Subcutaneous adipose tissue (tissue), 4 donors: Measurements from ENCODE around the gene TLE4. TPM values are rescaled to one million over a fixed set of nuclear protein-coding genes. Genes with fewer than 3 reads are reported as not detected.

Experiments used
- total RNA-seq, 4 donors: library from RNA; depleted of rRNA; stranded (reverse); fragments of >200 nt; gene quantifications; one replicate each; pipeline ENCODE4 v1.1.0, GENCODE V29; 2016
- TF ChIP-seq, protein P1 (sequence below): fragments of 450-650 bp; IDR thresholded peaks from one replicate; pipeline ENCODE4 v1.5.1; 2016; ENCODE audit warnings: low read depth, mild to moderate bottlenecking, control low read depth, antibody characterized with exemption, moderate library complexity

The TLE4 gene
- total RNA-seq, 4 donors from 2014 or later, result 16.5 to 25.2 (median 21.2) TPM

- TF ChIP-seq, protein P1, sequence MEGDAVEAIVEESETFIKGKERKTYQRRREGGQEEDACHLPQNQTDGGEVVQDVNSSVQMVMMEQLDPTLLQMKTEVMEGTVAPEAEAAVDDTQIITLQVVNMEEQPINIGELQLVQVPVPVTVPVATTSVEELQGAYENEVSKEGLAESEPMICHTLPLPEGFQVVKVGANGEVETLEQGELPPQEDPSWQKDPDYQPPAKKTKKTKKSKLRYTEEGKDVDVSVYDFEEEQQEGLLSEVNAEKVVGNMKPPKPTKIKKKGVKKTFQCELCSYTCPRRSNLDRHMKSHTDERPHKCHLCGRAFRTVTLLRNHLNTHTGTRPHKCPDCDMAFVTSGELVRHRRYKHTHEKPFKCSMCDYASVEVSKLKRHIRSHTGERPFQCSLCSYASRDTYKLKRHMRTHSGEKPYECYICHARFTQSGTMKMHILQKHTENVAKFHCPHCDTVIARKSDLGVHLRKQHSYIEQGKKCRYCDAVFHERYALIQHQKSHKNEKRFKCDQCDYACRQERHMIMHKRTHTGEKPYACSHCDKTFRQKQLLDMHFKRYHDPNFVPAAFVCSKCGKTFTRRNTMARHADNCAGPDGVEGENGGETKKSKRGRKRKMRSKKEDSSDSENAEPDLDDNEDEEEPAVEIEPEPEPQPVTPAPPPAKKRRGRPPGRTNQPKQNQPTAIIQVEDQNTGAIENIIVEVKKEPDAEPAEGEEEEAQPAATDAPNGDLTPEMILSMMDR, result no peak
These were observed 92.1 kb downstream of the TLE4 start for GRCh38 chr9:79663878-79664277.

GRCh38 chr9:79664375-79664831 lies 92.6 kb downstream of the TLE4 start:
- TF ChIP-seq, protein P1, result no peak

DNA sequence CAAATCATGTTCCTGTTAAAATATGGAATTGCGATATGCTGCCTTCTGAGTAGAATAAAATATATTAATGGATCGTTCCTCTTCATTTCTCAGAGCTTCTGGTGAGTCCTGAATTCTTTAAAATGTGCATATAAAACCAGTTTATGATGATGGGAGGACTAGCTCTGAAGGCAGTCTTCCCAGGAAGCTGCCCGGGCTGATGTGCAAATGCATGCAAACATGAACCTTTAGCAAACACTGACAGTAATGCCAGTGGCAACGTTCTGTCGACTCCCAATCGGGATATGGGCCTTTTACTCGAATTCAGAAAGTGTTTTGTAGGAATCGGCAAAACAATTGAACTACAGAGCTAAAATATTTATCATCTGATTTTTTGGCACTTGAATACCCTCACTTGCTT lies 93.6 kb downstream of the TLE4 start:
- TF ChIP-seq, protein P1, result no peak

DNA sequence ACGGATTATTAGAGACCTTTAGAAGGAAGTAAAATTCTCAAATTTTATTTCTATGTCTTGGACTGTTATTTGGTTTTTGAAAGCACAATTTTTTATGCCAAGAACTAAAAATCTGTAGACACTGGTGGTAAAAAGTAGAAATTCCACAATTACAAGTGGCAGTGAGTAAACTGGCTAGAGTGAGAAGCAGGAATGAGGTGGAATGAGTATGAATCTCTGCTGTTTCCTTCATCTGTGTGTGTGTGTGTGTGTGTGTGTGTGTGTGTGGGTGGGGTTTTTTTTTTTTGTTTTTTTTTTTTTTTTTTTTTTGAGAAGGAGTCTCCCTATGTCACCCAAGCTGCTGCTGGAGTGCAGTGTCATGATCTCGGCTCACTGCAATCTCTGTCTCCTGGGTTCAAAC lies 94.2 kb downstream of the TLE4 start:
- TF ChIP-seq, protein P1, result no peak

- TF ChIP-seq, protein P1, result no peak
These were observed 95.4 kb downstream of the TLE4 start for GRCh38 chr9:79667120-79667519.

GRCh38 chr9:79667817-79668436 lies 96.2 kb downstream of the TLE4 start:
- TF ChIP-seq, protein P1, result no peak

- TF ChIP-seq, protein P1, result no peak
These were observed 97.2 kb downstream of the TLE4 start for GRCh38 chr9:79668956-79669355.
